Right lobe of liver (tissue), 4 donors: ENCODE data around the gene MICU2.
"Not testable (repeated sequence)": the region's sequence is repeated elsewhere in the genome, so short reads cannot be mapped to it uniquely, and the experiment has no call there.

Experiments used
- CTCF ChIP-seq, 4 donors: fragments of 200-600 bp in 3 of 4; fragments of 450-650 bp in 1 of 4; IDR thresholded peaks; one replicate each; pipeline versions ENCODE4 v1.5.1 to v1.8.0; 2016 to 2022; ENCODE audit warnings: antibody characterized with exemption in 4 of 4, mild to moderate bottlenecking in 2 of 4
- POLR2A ChIP-seq: fragments of 450-650 bp; IDR thresholded peaks from one replicate; pipeline ENCODE4 v1.6.1; 2017; ENCODE audit warnings: antibody characterized with exemption, mild to moderate bottlenecking
- donor health status: DM: no; HTN: no; CAD: no.
- donor health status: DM: no; HTN: no; CAD: no.
- donor health status: DM: no; HTN: yes; CAD: no.

GRCh38 chr13:21589510-21589909 is 14.5 kb downstream of the MICU2 start:
- TF ChIP-seq CTCF (IDR thresholded peaks at IDR 0.05); POLR2A: not testable (repeated sequence)
